HCT116 (cell line): Measurements from ENCODE around the gene SRR. TPM values are rescaled to one million over a fixed set of nuclear protein-coding genes. Genes with fewer than 3 reads are reported as not detected.

ENCODE experiments used
- ATAC-seq: fragments of 200-7000 bp; cut with Tn5 transposase; 2 replicates; pipeline ENCODE4 v1.9.1; 2020; ENCODE audit warnings: mild to moderate bottlenecking, moderate library complexity
- BruUV-seq: library from RNA; stranded (reverse); fragments of 400-500 nt; replicated peaks from 2 replicates; lab custom pipeline; 2021; lab: Mats Ljungman, UMichigan
- CTCF ChIA-PET: fragments of 300-600 bp; sonication (Branson Sonifier 250); formaldehyde crosslinking; loops from one replicate; lab custom pipeline; 2021; ENCODE audit warnings: antibody characterized with exemption; lab: Charles Lee
- POLR2A ChIA-PET: fragments of 300-600, 350-600 bp; sonication (Branson Sonifier 250); formaldehyde crosslinking; loops from one replicate; lab custom pipeline; 2021; ENCODE audit warnings: antibody characterized with exemption; lab: Charles Lee
- RAD21 ChIA-PET, 2 experiments: fragments of 300-600 bp; sonication (Branson Sonifier 250); formaldehyde crosslinking; loops; one replicate each; lab custom pipeline; 2023; ENCODE audit warnings: low total read pairs in 2 of 2; ENCODE audit not compliant: uncharacterized antibody in 2 of 2, unreplicated experiment in 2 of 2, low non-redundant PET in 1 of 2; lab: Charles Lee
- DNase-seq: peaks from one replicate; pipeline ENCODE4 v3.0.0-alpha.2; 2010; ENCODE audit warnings: low read depth, low spot score
- H2AFZ ChIP-seq: fragments of 200-600 bp; shearing (Covaris generic), sonication (generic); 2 replicates; pipeline ENCODE4 v1.6.1; 2017; ENCODE audit warnings: low read depth, mixed run types, mixed read lengths, antibody characterized with exemption, low read length; ENCODE audit not compliant: poor library complexity, severe bottlenecking
- H3K27ac ChIP-seq: 2 replicates; pipeline ENCODE4 v1.5.1; 2012; ENCODE audit warnings: low read depth, low read length
- H3K27me3 ChIP-seq: fragments of 200-600 bp; sonication (generic); 2 replicates; pipeline ENCODE4 v1.6.1; 2016; ENCODE audit warnings: mixed run types, low read length, mixed read lengths; ENCODE audit not compliant: insufficient read depth
- H3K36me3 ChIP-seq, 2 experiments: fragments of 200-500 bp in 1 of 2; fragments of 200-600 bp in 1 of 2; sonication (Bioruptor generic) in 1 of 2; sonication (generic) in 1 of 2; 2 replicates each; pipeline versions ENCODE4 v1.5.1 to v1.6.1; 2014 to 2016; ENCODE audit warnings: low read length in 2 of 2, inconsistent platforms in 1 of 2, mixed read lengths in 1 of 2, mixed run types in 1 of 2; ENCODE audit not compliant: insufficient read depth in 2 of 2, control insufficient read depth in 1 of 2
- H3K4me1 ChIP-seq, 2 experiments: fragments of 200-600 bp in 1 of 2; sonication (generic) in 1 of 2; 2 replicates each; pipeline versions ENCODE4 v1.5.1 to v1.6.1; 2012 to 2017; ENCODE audit warnings: low read length in 2 of 2, inconsistent platforms in 1 of 2, mild to moderate bottlenecking in 1 of 2, mixed read lengths in 1 of 2, mixed run types in 1 of 2, moderate library complexity in 1 of 2; ENCODE audit not compliant: insufficient read depth in 2 of 2, control insufficient read depth in 1 of 2
- H3K4me2 ChIP-seq: fragments of 200-600 bp; sonication (generic); 2 replicates; pipeline ENCODE4 v1.6.1; 2017; ENCODE audit warnings: mixed run types, low read length, mixed read lengths
- H3K4me3 ChIP-seq, 2 experiments: fragments of 200-600 bp in 1 of 2; sonication (generic) in 1 of 2; replicated peaks in 1 of 2; 2 replicates each; pipeline ENCODE4 v1.5.1; 2011 to 2016; ENCODE audit warnings: low read length in 2 of 2, control low read depth in 1 of 2, low read depth in 1 of 2, mild to moderate bottlenecking in 1 of 2, mixed read lengths in 1 of 2, mixed run types in 1 of 2
- H3K79me2 ChIP-seq: fragments of 200-600 bp; sonication (generic); 2 replicates; pipeline ENCODE4 v1.6.1; 2017; ENCODE audit warnings: mild to moderate bottlenecking, mixed run types, low read length, moderate library complexity, mixed read lengths; ENCODE audit not compliant: insufficient read depth
- H3K9ac ChIP-seq: fragments of 200-600 bp; sonication (generic); 2 replicates; pipeline ENCODE4 v1.6.1; 2016; ENCODE audit warnings: low read length, mixed read lengths
- H3K9me2 ChIP-seq: fragments of 200-600 bp; sonication (generic), shearing (Covaris generic); 2 replicates; pipeline ENCODE4 v1.6.1; 2017; ENCODE audit warnings: mixed run types, mild to moderate bottlenecking, moderate library complexity; ENCODE audit not compliant: insufficient read depth
- H3K9me3 ChIP-seq, 2 experiments: fragments of 200-500 bp in 1 of 2; fragments of 200-600 bp in 1 of 2; sonication (Bioruptor generic) in 1 of 2; sonication (generic) in 1 of 2; 2 replicates each; pipeline ENCODE4 v1.6.1; 2014 to 2017; ENCODE audit warnings: low read length in 2 of 2, mixed read lengths in 2 of 2, inconsistent platforms in 1 of 2, low read depth in 1 of 2, mild to moderate bottlenecking in 1 of 2, mixed run types in 1 of 2, moderate library complexity in 1 of 2; ENCODE audit not compliant: control insufficient read depth in 1 of 2, insufficient read depth in 1 of 2
- H4K20me1 ChIP-seq: fragments of 200-600 bp; sonication (generic), shearing (Covaris generic); 2 replicates; pipeline ENCODE4 v1.6.1; 2017; ENCODE audit warnings: mixed run types, mild to moderate bottlenecking, moderate library complexity; ENCODE audit not compliant: insufficient read depth
- ATF3 ChIP-seq: IDR thresholded peaks from 2 replicates; pipeline ENCODE4 v1.6.1; 2012
- CBX3 ChIP-seq: IDR thresholded peaks from 2 replicates; pipeline ENCODE4 v1.6.1; 2012; ENCODE audit warnings: low read depth
- EGR1 ChIP-seq: IDR thresholded peaks from 2 replicates; pipeline ENCODE4 v1.6.1; 2012; ENCODE audit warnings: low read depth
- ELF1 ChIP-seq: IDR thresholded peaks from 2 replicates; pipeline ENCODE4 v1.6.1; 2012; ENCODE audit warnings: low read depth, borderline replicate concordance
- EZH2 ChIP-seq: fragments of 200-600 bp; sonication (generic); IDR thresholded peaks from 2 replicates; pipeline ENCODE4 v1.6.1; 2017; ENCODE audit warnings: antibody characterized with exemption, mixed run types
- EZH2phosphoT487 ChIP-seq: fragments of 200-600 bp; IDR thresholded peaks from 2 replicates; pipeline ENCODE4 v1.6.1; 2018; ENCODE audit warnings: antibody characterized with exemption, borderline replicate concordance
- FOSL1 ChIP-seq: IDR thresholded peaks from 2 replicates; pipeline ENCODE4 v1.6.1; 2012; ENCODE audit warnings: low read depth
- JUND ChIP-seq: IDR thresholded peaks from 2 replicates; pipeline ENCODE4 v1.6.1; 2012
- MAX ChIP-seq: IDR thresholded peaks from 2 replicates; pipeline ENCODE4 v1.6.1; 2012
- POLR2A ChIP-seq: IDR thresholded peaks from 2 replicates; pipeline ENCODE4 v1.7.0; 2011; ENCODE audit warnings: borderline replicate concordance; ENCODE audit not compliant: insufficient read depth, insufficient read length; ENCODE audit errors: extremely low read depth
- POLR2AphosphoS5 ChIP-seq: IDR thresholded peaks from 2 replicates; pipeline ENCODE4 v1.6.1; 2011; ENCODE audit warnings: mild to moderate bottlenecking, low read depth, low read length, moderate library complexity
- RAD21 ChIP-seq: IDR thresholded peaks from 2 replicates; pipeline ENCODE4 v1.6.1; 2012; ENCODE audit warnings: low read depth, mild to moderate bottlenecking
- REST ChIP-seq: IDR thresholded peaks from 2 replicates; pipeline ENCODE4 v1.6.1; 2012; ENCODE audit warnings: low read depth
- SIN3A ChIP-seq: IDR thresholded peaks from 2 replicates; pipeline ENCODE4 v1.6.1; 2012; ENCODE audit warnings: low read depth
- SP1 ChIP-seq: IDR thresholded peaks from 2 replicates; pipeline ENCODE4 v1.6.1; 2012; ENCODE audit warnings: low read depth
- SRF ChIP-seq: IDR thresholded peaks from 2 replicates; pipeline ENCODE4 v1.6.1; 2012; ENCODE audit warnings: low read depth
- TCF7L2 ChIP-seq: IDR thresholded peaks from 2 replicates; pipeline ENCODE4 v1.7.0; 2011; ENCODE audit warnings: borderline replicate concordance, inconsistent platforms; ENCODE audit not compliant: insufficient read depth, insufficient read length; ENCODE audit errors: extremely low read depth
- ZNF274 ChIP-seq: fragments of 200-500 bp; sonication (Bioruptor generic); IDR thresholded peaks from 2 replicates; pipeline ENCODE4 v1.6.1; 2014; ENCODE audit warnings: mild to moderate bottlenecking, low read depth, low read length, inconsistent platforms
- intact Hi-C: fragments of 100-400 bp; cut with micrococcal nuclease; formaldehyde crosslinking; loops from 2 replicates; pipeline ENCODE4 v1.10.0; 2022
- total RNA-seq: library from RNA; stranded (reverse); gene quantifications from one replicate; pipeline ENCODE4 v1.2.1, GENCODE V29; 2021; ENCODE audit not compliant: unreplicated experiment

Gene SRR
- total RNA-seq, 1 experiment from 2014 or later: 15.1 TPM

GRCh38 chr17:2304931-2305330 is 1.2 kb downstream of the SRR start:
- ChIA-PET CTCF (no interaction called here), POLR2A (no interaction called here), RAD21 (no interaction called here)
- Histone ChIP-seq H3K4me3 (peak overlapping the region; percentile 91 to 99), H4K20me1 (no peaks in the 10 kb centered on the region; the same call in 1 of the 2 replicates), H3K9me3 (no peaks in the 10 kb centered on the region), H3K36me3 (peaks cover 0 to 5% of the 10 kb centered on the region in 2 experiments; a peak in 2 of 4 replicates), H3K9me2 (no peaks in the 10 kb centered on the region), H3K27ac (peak overlapping the region; percentile 92; the same call in 1 of the 2 replicates), H3K4me2 (peak overlapping the region; percentile 77), H2AFZ (no peak overlapping the region), H3K9ac (peak overlapping the region; percentile 92), H3K4me1 (peaks cover 7 to 15% of the 10 kb centered on the region in 2 experiments; a peak in 2 of 4 replicates), H3K79me2 (peaks cover 46% of the 10 kb centered on the region), H3K27me3 (no peaks in the 10 kb centered on the region)
- intact Hi-C loops: no loop called here
- DNase-seq (no peak), ATAC-seq (no peak)
- TF ChIP-seq SP1 (0 out of 2 replicates have a peak, but pooled peaks have one; percentile 8), RAD21 (no peak)
- BruUV-seq: TSS peak; percentile 83

- Histone ChIP-seq H3K9me3 (no peaks in the 10 kb centered on the region), H3K4me1 (peaks cover 5 to 6% of the 10 kb centered on the region in 2 experiments; a peak in 2 of 4 replicates), H3K79me2 (peaks cover 13% of the 10 kb centered on the region), H4K20me1 (no peaks in the 10 kb centered on the region; the same call in 1 of the 2 replicates), H3K27me3 (no peaks in the 10 kb centered on the region), H3K27ac (no peak overlapping the region), H3K36me3 (no peaks in the 10 kb centered on the region), H3K4me3 (no peak overlapping the region), H3K9me2 (no peaks in the 10 kb centered on the region), H3K9ac (no peak overlapping the region), H2AFZ (no peak overlapping the region), H3K4me2 (no peak overlapping the region)
- ATAC-seq: no peak
- RAD21 ChIA-PET: no interaction called here
- no TSS peak for BruUV-seq
- POLR2A ChIA-PET: no interaction called here
- CTCF ChIA-PET: no interaction called here
- intact Hi-C loops: no loop called here
- no peak for DNase-seq
- TF ChIP-seq ATF3: no peak
- no peak for TF ChIP-seq SIN3A
- TF ChIP-seq EZH2: no peak
- TF ChIP-seq TCF7L2: no peak
- no peak for TF ChIP-seq RAD21
- TF ChIP-seq POLR2AphosphoS5: no peak
- no peak for TF ChIP-seq MAX
- no peak for TF ChIP-seq EZH2phosphoT487
- TF ChIP-seq ELF1: no peak
- TF ChIP-seq SRF: no peak
- TF ChIP-seq ZNF274: no peak
- no peak for TF ChIP-seq POLR2A
- TF ChIP-seq CBX3: no peak
- TF ChIP-seq JUND: no peak
- TF ChIP-seq FOSL1: no peak
- TF ChIP-seq REST: no peak
- no peak for TF ChIP-seq EGR1
Measured at GRCh38 chr17:2309338-2310154, 5.8 kb downstream of the SRR start.
